Mesodermal cell (in vitro differentiated cells): ENCODE results near the gene BUD13.

Experiments used
- H3K27ac ChIP-seq: 2 replicates; pipeline ENCODE4 v1.7.0; 2013; ENCODE audit warnings: mild to moderate bottlenecking, low read depth, low read length, moderate library complexity; ENCODE audit not compliant: severe bottlenecking
- H3K36me3 ChIP-seq: 2 replicates; pipeline ENCODE4 v1.7.1; 2013; ENCODE audit warnings: mild to moderate bottlenecking, low read length, moderate library complexity; ENCODE audit not compliant: control insufficient read depth, insufficient read depth
- H3K4me1 ChIP-seq: one replicate; pipeline ENCODE4 v1.7.1; 2013; ENCODE audit warnings: mild to moderate bottlenecking, low read length; ENCODE audit not compliant: insufficient read depth, control insufficient read depth, poor library complexity, severe bottlenecking
- H3K4me3 ChIP-seq: 2 replicates; pipeline ENCODE4 v1.7.0; 2013; ENCODE audit warnings: low read length, control low read depth, mild to moderate bottlenecking; ENCODE audit not compliant: insufficient read depth, poor library complexity, severe bottlenecking; ENCODE audit errors: extremely low read depth
- H3K9me3 ChIP-seq: 2 replicates; pipeline ENCODE4 v1.7.1; 2013; ENCODE audit warnings: mild to moderate bottlenecking, low read length, moderate library complexity; ENCODE audit not compliant: control insufficient read depth
- WGBS, 2 experiments: methylation state at CpG; one replicate each; pipeline ENCODE4 v1.1.5; 2013; ENCODE audit warnings: missing lambda C conversion rate in 2 of 2; ENCODE audit not compliant: insufficient coverage in 2 of 2; 5-methylcytosine and 5-hydroxymethylcytosine counted together

Gene BUD13

GRCh38 chr11:116730241-116730561 lies 42.6 kb downstream of the BUD13 start:
- Histone ChIP-seq H3K4me3 (no peak overlapping the region), H3K4me1 (peaks cover 11% of the 10 kb centered on the region), H3K9me3 (no peaks in the 10 kb centered on the region), H3K27ac (no peak overlapping the region), H3K36me3 (no peaks in the 10 kb centered on the region)
- WGBS, 2 experiments, result no CpG with 5 or more reads among the region's 10 CpGs

DNA sequence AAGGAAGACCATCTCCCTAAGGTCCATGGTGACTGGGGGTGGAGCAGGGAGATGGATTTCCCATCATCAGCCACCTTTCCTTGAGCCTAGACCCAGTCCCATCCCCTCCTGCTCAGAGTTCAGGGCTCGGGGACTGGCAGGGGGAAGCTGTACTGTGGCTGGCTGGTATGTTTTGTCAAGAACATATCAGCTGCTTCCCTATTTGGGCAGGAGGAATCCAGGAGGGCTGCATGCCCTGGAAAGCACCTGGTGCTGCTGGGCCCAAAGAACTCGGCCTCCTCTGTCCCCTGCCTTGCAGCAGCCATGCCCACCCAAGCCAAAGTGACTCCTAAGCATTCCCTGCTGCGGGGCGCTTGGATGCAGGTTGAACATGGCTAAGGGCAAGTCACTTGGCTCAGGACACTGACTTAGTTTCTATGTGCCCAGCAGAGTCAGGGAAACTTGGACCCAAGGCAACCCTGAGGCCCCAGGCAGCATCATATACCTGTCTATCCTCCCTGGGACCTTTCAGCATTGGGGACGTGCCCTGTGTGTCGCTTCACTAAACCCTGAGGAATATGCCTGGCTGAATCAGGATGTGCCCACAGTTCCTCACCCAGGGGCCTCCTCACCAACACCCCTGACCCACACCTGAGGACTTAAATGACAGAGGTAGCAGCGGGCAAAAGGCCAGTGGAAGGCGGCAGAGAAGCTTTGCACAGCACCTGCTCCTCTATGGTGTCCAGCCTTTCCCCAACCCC lies 43.1 kb downstream of the BUD13 start:
- WGBS, 2 experiments, result 89 to 93% methylated on average over 5 to 6 of the region's 8 CpGs

GRCh38 chr11:116727990-116728389 lies 44.8 kb downstream of the BUD13 start:
- Histone ChIP-seq H3K27ac (no peak overlapping the region), H3K4me3 (no peak overlapping the region), H3K4me1 (peaks cover 11% of the 10 kb centered on the region), H3K9me3 (no peaks in the 10 kb centered on the region), H3K36me3 (no peaks in the 10 kb centered on the region)
- 86 to 89% methylated on average over 5 to 6 of the region's 6 CpGs for WGBS, 2 experiments

More for the DNA sequence above, 43.1 kb downstream of the BUD13 start:
- no peaks in the 10 kb centered on the region for H3K36me3 ChIP-seq
- H3K27ac ChIP-seq, result no peak overlapping the region
- no peak overlapping the region for H3K4me3 ChIP-seq
- H3K9me3 ChIP-seq, result no peaks in the 10 kb centered on the region
- H3K4me1 ChIP-seq, result peaks cover 11% of the 10 kb centered on the region

- Histone ChIP-seq H3K27ac (no peak overlapping the region), H3K36me3 (no peaks in the 10 kb centered on the region), H3K4me1 (peaks cover 3% of the 10 kb centered on the region), H3K4me3 (no peak overlapping the region), H3K9me3 (no peaks in the 10 kb centered on the region)
- 75 to 78% methylated on average over 15 to 17 of the region's 19 CpGs for WGBS, 2 experiments
Measured at GRCh38 chr11:116725434-116726221, 47.2 kb downstream of the BUD13 start.

DNA sequence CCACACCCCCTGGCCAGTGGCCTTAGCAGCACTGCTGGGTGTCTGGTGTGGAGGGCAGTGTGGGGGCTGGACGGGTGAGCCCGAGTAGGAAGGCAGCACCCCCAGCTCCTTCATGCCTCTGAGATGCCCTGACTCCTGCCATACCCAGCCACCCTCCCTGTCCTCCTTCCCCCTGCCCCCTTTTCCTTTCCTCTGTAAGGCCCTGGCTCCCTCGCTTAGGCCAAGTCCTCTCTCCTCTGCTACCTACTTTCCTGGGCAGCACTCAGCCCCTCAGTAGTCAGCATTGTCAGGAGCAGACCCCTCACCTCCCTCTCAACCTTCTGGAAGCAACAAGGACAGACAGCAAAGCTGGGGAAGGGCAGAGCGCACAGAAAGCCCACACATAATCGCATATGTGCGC lies 48.0 kb downstream of the BUD13 start:
- H3K27ac ChIP-seq, result no peak overlapping the region

DNA sequence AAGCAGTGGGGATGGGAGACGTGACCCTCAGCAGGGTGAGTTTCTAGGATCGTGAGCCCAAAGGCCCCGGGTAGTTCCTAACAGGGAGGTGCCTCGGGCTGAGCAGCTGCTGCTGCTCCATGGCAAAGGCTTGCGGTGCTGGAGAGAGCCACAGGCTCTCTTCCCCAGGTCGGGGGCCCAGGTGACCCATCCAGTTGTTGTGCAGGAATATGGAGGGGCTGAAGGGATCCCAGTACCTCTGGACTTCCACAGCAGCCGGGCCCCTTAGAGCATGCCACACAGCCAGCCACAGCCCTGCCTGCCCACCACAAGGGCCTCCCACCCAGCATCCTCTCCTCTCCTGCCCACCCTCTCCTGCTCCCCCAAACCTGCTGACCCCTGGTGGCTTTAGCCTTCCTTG lies 49.3 kb downstream of the BUD13 start:
- Histone ChIP-seq H3K4me3 (no peak overlapping the region), H3K4me1 (peaks cover 3% of the 10 kb centered on the region), H3K9me3 (no peaks in the 10 kb centered on the region), H3K27ac (no peak overlapping the region), H3K36me3 (no peaks in the 10 kb centered on the region)
- 91 to 92% methylated on average over 6 of the region's 7 CpGs for WGBS, 2 experiments

More for the DNA sequence above, 48.0 kb downstream of the BUD13 start:
- WGBS, 2 experiments, result 88 to 89% methylated on average over 3 to 6 of the region's 6 CpGs
- Histone ChIP-seq H3K36me3 (no peaks in the 10 kb centered on the region), H3K4me1 (peaks cover 3% of the 10 kb centered on the region), H3K9me3 (no peaks in the 10 kb centered on the region), H3K4me3 (no peak overlapping the region)

DNA sequence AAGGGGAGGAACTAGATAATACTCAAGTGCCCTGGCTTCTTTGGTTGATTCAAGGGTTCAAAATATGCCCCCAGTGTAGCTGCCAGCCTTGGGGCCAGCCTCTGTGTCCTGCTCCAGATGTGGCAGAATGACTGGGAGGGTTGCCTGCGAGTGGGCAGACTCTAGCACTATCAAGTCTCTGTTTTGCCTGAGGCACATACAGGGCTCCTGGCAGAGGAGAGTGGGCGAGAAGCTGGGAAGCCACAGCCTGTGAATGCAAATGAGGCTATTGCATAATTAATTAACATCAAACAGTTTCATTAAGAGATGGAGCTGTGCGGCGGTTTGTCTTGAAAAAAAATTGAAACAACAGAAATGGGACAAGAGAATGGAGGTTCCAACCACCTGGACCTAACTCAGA lies 50.8 kb downstream of the BUD13 start:
- Histone ChIP-seq H3K4me1 (peaks cover 3% of the 10 kb centered on the region), H3K4me3 (no peak overlapping the region)
- 89 to 93% methylated on average over 1 to 3 of the region's 4 CpGs for WGBS, 2 experiments

GRCh38 chr11:116720895-116721294 lies 51.9 kb downstream of the BUD13 start:
- no peaks in the 10 kb centered on the region for H3K9me3 ChIP-seq
- H3K27ac ChIP-seq, result no peak overlapping the region
- no peaks in the 10 kb centered on the region for H3K4me1 ChIP-seq
- 91 to 96% methylated on average over 5 to 6 of the region's 6 CpGs for WGBS, 2 experiments
- H3K4me3 ChIP-seq, result no peak overlapping the region
- H3K36me3 ChIP-seq, result no peaks in the 10 kb centered on the region

More for the DNA sequence above, 50.8 kb downstream of the BUD13 start:
- Histone ChIP-seq H3K36me3 (no peaks in the 10 kb centered on the region), H3K9me3 (no peaks in the 10 kb centered on the region), H3K27ac (no peak overlapping the region)

GRCh38 chr11:116718955-116719501 lies 53.8 kb downstream of the BUD13 start:
- Histone ChIP-seq H3K9me3 (no peaks in the 10 kb centered on the region), H3K4me1 (no peaks in the 10 kb centered on the region), H3K4me3 (no peak overlapping the region), H3K27ac (no peak overlapping the region), H3K36me3 (no peaks in the 10 kb centered on the region)
- WGBS, 2 experiments, result 59 to 73% methylated on average over 3 to 4 of the region's 4 CpGs

DNA sequence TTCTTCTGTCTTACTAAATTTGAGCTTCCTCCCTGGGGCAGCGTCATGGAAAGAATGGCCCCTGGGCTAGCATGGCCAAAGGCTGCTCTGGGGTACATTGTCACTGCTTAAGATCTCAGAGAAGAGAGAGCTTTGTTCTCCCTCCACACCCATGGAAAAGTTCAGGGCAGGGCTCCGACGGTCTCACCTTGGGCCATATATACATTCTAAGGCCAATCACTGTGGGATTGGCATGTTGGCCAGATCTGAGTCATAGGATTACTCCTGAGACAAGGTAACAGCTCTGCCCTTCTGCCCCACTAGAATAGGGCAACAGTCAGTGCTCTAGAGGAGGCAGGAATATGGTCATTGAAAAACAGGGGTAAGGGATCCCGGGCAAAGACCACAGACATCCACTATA lies 56.2 kb downstream of the BUD13 start:
- no peak overlapping the region for H3K4me3 ChIP-seq
- H3K27ac ChIP-seq, result no peak overlapping the region
- no peaks in the 10 kb centered on the region for H3K4me1 ChIP-seq
- no peaks in the 10 kb centered on the region for H3K36me3 ChIP-seq
- H3K9me3 ChIP-seq, result no peaks in the 10 kb centered on the region
- 90% methylated on average over 2 of the region's 4 CpGs; no CpG with 5 or more reads in 1 of the 2 experiments for WGBS, 2 experiments

- no peaks in the 10 kb centered on the region for H3K36me3 ChIP-seq
- H3K27ac ChIP-seq, result no peak overlapping the region
- H3K4me1 ChIP-seq, result no peaks in the 10 kb centered on the region
- H3K9me3 ChIP-seq, result no peaks in the 10 kb centered on the region
- 92 to 100% methylated on average over 2 to 3 of the region's 5 CpGs for WGBS, 2 experiments
- no peak overlapping the region for H3K4me3 ChIP-seq
Measured at GRCh38 chr11:116715383-116715782, 57.4 kb downstream of the BUD13 start.
